HG02623 (cell line): ENCODE measurements around the gene SCUBE1.

Experiments used
- ATAC-seq: cut with Tn5 transposase; IDR thresholded peaks from one replicate; pipeline ENCODE4 v1.9.1; 2021; ENCODE audit warnings: moderate library complexity; ENCODE audit not compliant: unreplicated experiment

The SCUBE1 gene

GRCh38 chr22:43162412-43163150, 180.6 kb downstream of the SCUBE1 start:
- no peak for ATAC-seq

- ATAC-seq, result no peak
Observed at GRCh38 chr22:43160497-43161126, 182.6 kb downstream of the SCUBE1 start.

- ATAC-seq, result no peak
Observed at GRCh38 chr22:43159484-43160178, 183.5 kb downstream of the SCUBE1 start.

- no peak for ATAC-seq
Observed at GRCh38 chr22:43158778-43159483, 184.2 kb downstream of the SCUBE1 start.

GRCh38 chr22:43157874-43158546, 185.2 kb downstream of the SCUBE1 start:
- ATAC-seq, result no peak

GRCh38 chr22:43156413-43156812, 186.8 kb downstream of the SCUBE1 start:
- no peak for ATAC-seq

- ATAC-seq, result no peak
Observed at GRCh38 chr22:43155789-43156188, 187.4 kb downstream of the SCUBE1 start.

- no peak for ATAC-seq
Observed at GRCh38 chr22:43154887-43155536, 188.2 kb downstream of the SCUBE1 start.

- ATAC-seq, result no peak
Observed at GRCh38 chr22:43153899-43154298, 189.3 kb downstream of the SCUBE1 start.

- no peak for ATAC-seq
Observed at GRCh38 chr22:43152357-43153071, 190.7 kb downstream of the SCUBE1 start.

- ATAC-seq, result no peak
Observed at GRCh38 chr22:43152003-43152356, 191.2 kb downstream of the SCUBE1 start.

- ATAC-seq, result no peak
Observed at GRCh38 chr22:43151251-43152002, 191.7 kb downstream of the SCUBE1 start, which contains the start of gene TSPO. TSPO (plus strand) TSS chr22:43151559; CDS start chr22:43159239, 7,680 bp downstream.

GRCh38 chr22:43150731-43151206, 192.4 kb downstream of the SCUBE1 start:
- no peak for ATAC-seq

- ATAC-seq, result no peak
Observed at GRCh38 chr22:43148581-43148980, 194.6 kb downstream of the SCUBE1 start.

GRCh38 chr22:43147821-43148220, 195.4 kb downstream of the SCUBE1 start:
- ATAC-seq, result no peak
